HPDE6-E6E7 (cell line): ENCODE results near the gene BCL3.
"Not testable (repeated sequence)": the region's sequence is repeated elsewhere in the genome, so short reads cannot be mapped to it uniquely, and the experiment has no call there.

Experiments
- DNase-seq: peaks from one replicate; pipeline ENCODE4 v3.0.0; 2011; ENCODE audit warnings: missing footprints; ENCODE audit errors: extremely low spot score

The BCL3 gene

DNA sequence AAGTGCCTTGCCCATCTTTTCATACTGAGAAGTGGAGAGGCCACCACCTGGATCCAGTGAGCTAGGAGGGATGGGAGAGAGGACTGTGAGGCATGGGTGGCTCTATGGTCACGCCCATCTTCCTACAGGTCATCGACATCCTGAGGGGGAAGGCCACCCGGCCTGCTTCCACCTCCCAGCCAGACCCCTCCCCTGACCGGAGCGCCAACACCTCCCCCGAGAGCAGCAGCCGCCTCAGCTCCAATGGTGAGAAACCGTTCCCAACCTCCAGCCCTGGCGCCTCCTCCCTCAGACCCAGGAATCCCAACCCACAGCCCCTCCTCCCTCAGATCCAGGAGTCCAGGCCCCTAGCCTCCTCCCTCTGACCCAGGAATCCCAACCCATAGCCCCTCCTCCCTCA, 10.1 kb downstream of the BCL3 start:
- DNase-seq, result no peak

GRCh38 chr19:44759083-44759804, 10.7 kb downstream of the BCL3 start:
- no peak for DNase-seq

DNA sequence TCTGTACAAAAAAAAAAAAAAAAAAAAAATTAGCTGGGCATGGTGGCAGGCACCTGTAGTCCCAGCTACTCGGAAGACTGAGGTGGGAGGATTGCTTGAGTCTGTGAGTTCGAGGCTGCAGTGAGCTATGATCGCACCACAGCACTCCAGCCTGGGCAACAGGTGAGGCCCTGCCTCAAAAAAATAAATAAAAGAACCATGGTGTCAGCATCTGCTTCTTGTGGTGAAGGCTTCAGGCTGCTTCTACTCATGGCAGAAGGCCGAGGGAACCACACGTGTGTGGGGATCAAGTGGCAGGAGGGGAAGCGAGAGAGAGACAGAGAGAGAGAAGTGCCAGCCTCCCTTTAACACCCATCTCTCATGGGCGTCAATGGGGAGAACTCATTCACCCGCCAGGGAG, 13.5 kb downstream of the BCL3 start:
- DNase-seq, result no peak

DNA sequence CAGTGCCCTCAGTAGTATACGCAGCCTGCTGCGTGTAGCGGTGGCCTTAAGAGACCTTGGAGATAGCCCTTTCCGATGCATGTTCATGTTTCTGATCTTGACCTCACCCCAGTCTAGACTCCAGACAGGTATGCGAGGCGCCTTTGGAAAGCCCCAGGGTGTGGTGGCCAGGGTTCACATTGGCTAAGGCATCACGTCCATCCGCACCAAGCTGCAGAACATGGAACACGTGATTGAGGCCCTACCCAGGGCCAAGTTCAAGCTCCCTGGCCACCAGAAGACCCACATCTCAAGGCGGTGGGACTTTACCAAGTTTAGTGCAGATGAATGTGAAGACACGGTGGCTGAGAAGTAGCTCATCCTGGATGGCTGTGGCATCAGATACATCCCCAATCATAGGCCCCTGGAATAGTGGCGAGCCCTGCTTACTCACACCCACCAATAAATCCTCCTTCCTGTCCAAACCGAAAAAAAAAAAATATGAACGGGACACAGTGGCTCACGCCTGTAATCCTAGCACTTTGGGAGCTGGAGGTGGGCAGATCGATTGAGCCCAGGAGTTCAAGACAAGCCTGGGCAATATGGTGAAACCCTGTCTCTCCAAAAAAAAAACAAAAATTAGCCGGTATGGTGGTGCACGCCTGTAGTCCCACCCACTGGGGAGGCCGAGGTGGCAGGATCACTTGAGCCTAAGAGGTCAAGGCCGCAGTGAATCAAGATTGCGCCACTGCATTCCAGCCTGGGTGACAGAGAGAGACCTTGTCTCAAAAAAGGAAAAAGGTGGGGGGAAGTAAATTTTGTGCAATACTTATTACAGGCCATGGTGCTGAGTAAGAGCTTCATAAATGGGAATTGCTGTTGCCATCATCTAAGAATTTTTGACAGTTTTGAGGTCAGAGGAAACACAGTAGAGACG, 16.8 kb downstream of the BCL3 start:
- no peak for DNase-seq

DNA sequence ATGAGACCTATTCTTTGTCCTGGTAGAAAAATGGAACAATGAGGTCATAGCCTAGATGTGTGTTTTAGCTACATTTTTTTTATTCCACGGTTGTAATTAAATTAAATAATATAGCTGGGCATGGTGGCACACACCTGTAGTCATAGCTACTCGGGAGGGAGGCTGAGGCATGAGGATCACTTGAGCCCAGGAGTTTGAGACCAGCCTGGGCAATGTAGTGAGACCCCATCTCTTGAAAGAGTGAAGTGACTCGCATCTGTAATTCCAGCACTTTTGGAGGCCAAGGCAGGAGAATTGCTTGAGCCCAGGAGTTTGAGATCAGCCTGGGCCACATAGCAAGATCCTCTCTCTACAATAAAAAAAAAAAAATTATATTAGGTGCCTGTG, 17.4 kb downstream of the BCL3 start:
- no peak for DNase-seq

DNA sequence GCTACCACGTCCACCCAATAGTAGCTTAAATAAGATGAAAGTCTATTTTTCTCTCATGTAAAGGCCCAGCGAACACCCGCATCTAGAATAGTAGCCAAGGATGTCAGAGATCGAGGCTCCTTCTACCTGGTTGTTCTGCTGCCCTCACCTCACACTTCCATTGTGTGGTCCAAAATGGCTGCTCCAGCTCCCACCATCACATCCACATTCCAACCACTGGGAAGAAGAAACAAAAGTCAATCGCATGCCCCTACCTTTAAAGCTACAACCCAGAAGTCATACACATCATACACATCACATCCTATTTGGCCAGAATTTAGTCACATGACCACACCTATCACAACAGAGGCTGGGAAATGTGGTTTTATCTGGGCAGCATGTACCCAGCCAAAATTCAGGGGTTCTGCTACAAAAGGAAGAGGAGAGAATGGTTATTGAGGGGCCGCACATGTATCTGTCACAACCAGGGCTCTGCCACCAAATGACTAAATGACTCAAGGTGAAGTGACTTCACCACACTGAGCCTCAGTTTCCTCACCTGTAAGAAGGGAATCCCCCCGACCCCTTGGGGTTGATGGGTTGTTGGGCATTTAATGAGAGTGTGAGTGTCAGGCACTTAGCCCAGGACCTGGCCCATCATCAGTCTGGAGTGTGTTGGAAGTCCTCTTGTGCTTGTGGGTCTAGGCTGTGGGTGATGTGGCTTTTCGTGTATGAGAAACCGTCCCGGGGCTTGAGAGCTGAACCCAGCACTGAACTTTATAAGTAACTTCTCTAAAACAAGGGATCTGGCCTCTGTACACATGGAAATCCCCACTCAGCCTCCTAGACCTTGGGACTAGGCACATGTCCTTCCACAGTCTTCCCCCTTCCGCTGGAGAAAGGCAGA, 19.0 kb downstream of the BCL3 start:
- no peak for DNase-seq

DNA sequence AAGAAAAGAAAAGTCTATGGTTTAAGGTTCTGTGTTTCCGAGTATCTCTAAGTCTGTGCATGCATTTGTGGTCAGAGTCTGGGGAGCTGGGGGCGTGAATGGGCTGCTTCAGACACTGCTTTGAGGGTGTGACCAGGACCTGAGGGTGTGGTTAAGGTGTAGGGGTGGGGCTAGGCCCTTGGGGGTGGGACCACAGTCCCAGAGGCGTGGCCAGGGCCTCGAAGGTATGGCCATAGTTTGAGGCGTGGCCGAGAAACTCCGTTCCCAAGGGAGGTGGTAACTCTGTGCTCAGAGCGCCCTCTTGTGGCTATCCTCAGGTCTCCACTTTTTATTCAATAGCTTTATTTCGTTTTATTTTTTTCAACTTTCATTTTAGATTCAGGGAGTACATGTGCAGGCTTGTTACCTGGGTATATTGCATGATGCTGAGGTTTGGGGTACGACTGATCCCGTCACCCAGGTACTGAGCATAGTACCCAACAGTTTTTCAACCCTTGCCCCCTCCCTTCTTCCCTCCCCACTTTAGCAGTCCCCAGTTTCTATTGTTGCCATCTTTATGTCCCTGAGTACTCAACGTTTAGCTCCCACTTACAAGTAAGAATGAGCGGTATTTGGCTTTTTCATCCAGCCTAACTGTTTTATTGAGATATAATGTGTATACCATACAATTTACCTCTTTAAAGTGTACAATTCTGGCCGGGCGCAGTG, 22.2 kb downstream of the BCL3 start:
- DNase-seq, result peak; percentile 95

DNA sequence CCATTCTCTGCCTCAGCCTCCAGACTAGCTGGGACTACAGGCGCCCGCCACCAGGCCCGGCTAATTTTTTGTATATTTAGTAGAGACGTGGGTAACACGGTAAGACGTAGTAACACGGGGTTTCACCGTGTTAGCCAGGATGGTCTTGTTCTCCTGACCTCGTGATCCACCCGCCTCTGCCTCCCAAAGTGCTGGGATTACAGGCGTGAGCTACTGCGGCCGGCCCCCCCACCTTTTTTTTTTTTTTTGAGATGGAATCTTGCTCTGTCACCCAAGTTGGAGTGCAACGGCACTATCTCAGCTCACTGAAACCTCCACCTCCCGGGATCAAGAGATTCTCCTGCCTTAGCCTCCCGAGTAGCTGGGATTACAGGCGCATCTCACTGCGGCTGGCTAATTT, 23.6 kb downstream of the BCL3 start:
- DNase-seq, result not testable (repeated sequence)

GRCh38 chr19:44772959-44773358, 24.5 kb downstream of the BCL3 start:
- DNase-seq, result no peak

DNA sequence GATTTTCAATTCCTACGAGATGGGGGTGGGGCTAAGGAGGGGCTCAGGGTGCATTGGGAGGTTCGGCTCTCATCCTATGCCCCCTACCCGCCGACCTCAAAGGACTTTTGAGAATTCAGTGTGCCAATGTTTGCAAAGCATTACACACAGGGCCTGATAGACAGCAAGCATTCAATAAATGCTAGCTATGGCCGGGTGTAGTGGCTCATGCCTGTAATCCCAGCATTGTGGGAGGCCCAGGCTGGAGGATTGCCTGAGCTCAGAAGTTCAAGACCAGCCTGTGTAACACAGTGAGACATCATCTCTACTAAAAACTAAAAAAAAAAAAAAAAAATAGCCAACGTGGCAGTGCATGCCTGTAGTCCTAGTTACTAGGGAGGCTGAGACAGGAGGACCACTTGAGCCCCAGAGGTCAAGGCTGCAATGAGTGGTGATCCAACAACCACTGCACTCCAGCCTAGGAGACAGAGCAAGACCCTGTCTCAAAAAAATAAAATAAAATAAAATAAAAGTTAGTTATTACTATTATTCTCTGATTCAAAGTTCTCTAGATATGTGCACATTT, 27.2 kb downstream of the BCL3 start:
- DNase-seq, result no peak

GRCh38 chr19:44776402-44777096, 28.0 kb downstream of the BCL3 start:
- peak; percentile 84 for DNase-seq

DNA sequence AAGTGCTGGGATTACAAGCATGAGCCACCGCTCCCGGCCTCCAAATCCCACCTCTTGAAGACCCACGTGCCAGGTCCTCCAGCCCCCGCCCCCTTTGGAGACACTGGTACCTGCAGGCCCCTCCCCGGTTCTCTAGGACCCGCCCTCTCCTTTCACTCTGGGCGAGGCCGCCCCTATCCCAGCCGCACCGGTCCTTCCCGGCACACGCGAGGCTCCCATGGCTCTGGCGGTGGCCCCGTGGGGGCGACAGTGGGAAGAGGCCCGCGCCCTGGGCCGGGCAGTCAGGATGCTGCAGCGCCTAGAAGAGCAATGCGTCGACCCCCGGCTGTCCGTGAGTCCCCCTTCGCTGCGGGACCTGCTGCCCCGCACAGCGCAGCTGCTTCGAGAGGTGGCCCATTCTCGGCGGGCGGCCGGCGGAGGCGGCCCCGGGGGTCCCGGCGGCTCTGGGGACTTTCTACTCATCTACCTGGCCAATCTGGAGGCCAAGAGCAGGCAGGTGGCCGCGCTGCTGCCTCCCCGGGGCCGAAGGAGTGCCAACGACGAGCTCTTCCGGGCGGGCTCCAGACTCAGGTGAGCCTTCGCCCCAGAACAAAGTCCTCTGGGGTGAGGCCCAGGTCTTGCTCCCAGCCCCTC, 29.3 kb downstream of the BCL3 start, which contains the start of gene CBLC:
CBLC (plus strand) TSS at position 176 of the 633 bp plus-strand sequence; CDS start at position 218, 42 bp downstream.
- peak; percentile 90 for DNase-seq

DNA sequence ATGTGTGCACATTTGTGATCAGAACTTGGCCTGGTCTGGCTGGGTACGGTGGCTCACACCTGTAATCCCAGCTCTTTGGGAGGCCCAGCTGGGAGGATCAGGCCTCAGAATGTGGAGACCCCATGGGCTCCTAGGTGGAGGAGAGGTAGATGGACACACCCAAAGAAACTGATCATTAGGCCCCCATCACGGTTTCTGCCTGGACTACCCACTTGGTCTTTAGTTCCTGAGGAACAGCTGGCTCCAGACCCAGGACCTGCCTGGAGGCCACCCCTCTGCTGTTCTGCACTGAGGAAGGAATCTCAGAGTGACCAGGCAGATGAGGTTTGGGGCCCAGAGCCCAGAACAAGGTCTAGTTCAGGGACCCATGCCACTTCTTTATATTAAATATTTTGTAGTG, 30.6 kb downstream of the BCL3 start:
- no peak for DNase-seq

GRCh38 chr19:44781694-44782093, 33.2 kb downstream of the BCL3 start:
- not testable (repeated sequence) for DNase-seq

DNA sequence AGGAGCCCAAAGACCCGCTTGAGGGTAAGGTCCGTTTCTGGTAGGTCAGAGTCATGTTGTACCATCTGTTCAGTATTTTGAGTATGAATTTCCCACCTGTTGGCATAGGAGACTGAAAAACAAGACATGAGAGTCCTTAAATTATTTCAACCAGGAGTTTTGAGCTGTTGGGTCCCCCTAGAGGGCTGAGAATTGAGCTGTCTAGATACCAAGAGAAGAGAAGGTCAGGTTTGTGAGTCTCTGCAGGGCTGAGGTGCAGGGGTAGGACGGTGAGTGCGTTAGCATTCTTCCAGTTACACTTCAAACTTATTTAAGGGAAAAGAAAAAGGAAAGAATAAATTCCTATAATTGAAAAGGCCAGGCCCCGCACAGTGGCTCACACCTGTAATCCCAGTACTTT, 34.2 kb downstream of the BCL3 start:
- DNase-seq, result no peak

DNA sequence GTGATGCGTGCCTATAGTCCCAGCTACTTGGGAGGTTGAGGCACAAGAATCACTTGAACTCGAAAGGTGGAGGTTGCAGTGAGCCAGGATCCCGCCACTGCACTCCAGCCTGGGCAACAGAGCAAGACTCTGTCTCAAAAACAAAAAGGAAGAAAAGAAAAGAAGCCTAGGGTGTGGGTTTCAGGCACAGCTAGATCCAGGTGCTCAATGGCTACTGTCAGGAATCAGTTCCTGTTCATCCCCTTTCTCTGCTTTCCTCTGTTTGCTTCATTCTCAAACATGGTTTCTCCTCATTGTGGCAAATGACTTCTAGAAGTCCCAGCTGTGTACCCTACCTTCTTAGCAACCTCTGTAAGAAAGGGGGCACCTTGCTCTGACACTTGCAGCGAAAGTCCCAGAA, 35.0 kb downstream of the BCL3 start:
- no peak for DNase-seq

DNA sequence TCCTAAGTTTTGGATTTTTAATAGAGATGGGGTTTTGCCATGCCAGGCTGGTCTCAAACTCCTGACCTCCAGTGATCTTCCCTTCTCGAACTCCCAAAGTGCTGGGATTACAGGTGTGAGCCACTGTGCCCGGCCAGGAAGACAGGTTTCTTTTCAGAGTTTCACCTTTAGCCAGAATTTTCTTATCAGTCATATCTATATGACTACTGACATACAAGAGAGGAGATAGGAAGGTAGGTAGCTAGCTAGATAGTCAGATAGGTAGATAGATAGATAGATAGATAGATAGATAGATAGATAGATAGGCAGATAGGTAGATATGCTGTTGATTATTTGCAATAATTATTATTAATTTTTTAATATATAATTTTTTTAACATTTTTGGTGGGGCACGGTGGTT, 36.8 kb downstream of the BCL3 start:
- no peak for DNase-seq

DNA sequence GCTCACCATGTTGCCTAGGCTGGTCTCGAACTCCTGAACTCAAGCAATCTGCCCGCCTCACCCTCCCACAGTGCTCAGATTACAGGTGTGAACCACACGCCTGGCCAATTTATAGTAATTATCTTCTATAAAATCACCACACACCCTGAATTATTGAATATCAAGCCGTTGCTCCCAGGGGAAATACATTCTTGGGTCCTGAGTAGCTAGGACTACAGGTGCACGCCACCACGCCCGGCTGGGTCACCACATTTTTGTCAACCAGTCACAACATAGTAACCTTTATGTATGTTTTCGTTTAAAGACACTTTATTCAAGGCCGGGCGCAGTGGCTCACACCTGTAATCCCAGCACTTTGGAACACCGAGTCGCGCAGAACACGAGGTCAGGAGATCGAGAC, 37.5 kb downstream of the BCL3 start:
- no peak for DNase-seq

- no peak for DNase-seq
Measured at GRCh38 chr19:44788971-44789370, 40.5 kb downstream of the BCL3 start.

- DNase-seq, result no peak
Measured at GRCh38 chr19:44789943-44790483, 41.5 kb downstream of the BCL3 start.
